A549 (cell line): Measurements from ENCODE around the gene HYPK. TPM values are rescaled to one million over a fixed set of nuclear protein-coding genes. Genes with fewer than 3 reads are reported as not detected.
A peak's percentile ranks its signal among the peaks of the same experiment; 100 is the strongest.

Source experiments
- ATAC-seq, 2 experiments: fragments of 200-7000 bp in 1 of 2; fragments of >200 bp in 1 of 2; cut with Nextera tagmentation in 1 of 2; cut with Tn5 transposase in 1 of 2; 3 replicates each; pipeline versions ENCODE4 v1.8.0 to v1.9.1; 2018 to 2020; ENCODE audit warnings: mild to moderate bottlenecking in 1 of 2, moderate library complexity in 1 of 2
- CTCF ChIA-PET: fragments of 300-600 bp; sonication (Branson Sonifier 250); formaldehyde crosslinking; extraction: SDS; loops from one replicate; lab custom pipeline; 2021; ENCODE audit warnings: antibody characterized with exemption, inconsistent platforms; lab: Yijun Ruan, JAX
- POLR2A ChIA-PET: fragments of 350-600 bp; formaldehyde crosslinking; extraction: SDS; loops from one replicate; lab custom pipeline; 2021; ENCODE audit warnings: antibody characterized with exemption, inconsistent platforms; lab: Yijun Ruan, JAX
- DNase-seq, 2 experiments: peaks; one replicate each; pipeline versions ENCODE4 v3.0.0 to v3.0.0-alpha.2; 2011 to 2016; ENCODE audit warnings: low read depth in 1 of 2, low spot score in 1 of 2
- FAIRE-seq: peaks from 2 replicates; lab custom pipeline; 2011; peaks lifted over from hg19 to GRCh38; lab: Jason Lieb, UNC
- H3K27ac ChIP-seq, 2 experiments: fragments of >200 bp; sonication (Bioruptor Twin); formaldehyde crosslinking; 3 replicates each; pipeline ENCODE4 v1.5.1; 2016 to 2017
- H3K4me1 ChIP-seq: fragments of >200 bp; sonication (Bioruptor Twin); formaldehyde crosslinking; 3 replicates; pipeline ENCODE4 v1.6.1; 2016
- H3K4me2 ChIP-seq: fragments of >200 bp; sonication (Bioruptor Twin); formaldehyde crosslinking; 3 replicates; pipeline ENCODE4 v1.6.1; 2016
- H3K4me3 ChIP-seq: fragments of >200 bp; sonication (Bioruptor Twin); formaldehyde crosslinking; 3 replicates; pipeline ENCODE4 v1.5.1; 2016
- H3K9me3 ChIP-seq: fragments of >200 bp; sonication (Bioruptor Twin); formaldehyde crosslinking; 3 replicates; pipeline ENCODE4 v1.6.1; 2016
- CHD2 ChIP-seq: fragments of 150-350 bp; IDR thresholded peaks from 2 replicates; pipeline ENCODE4 v1.6.1; 2014; ENCODE audit warnings: low read length; ENCODE audit not compliant: partially characterized antibody
- CTCF ChIP-seq: fragments of >200 bp; sonication (Bioruptor Twin); formaldehyde crosslinking; IDR thresholded peaks from 3 replicates; pipeline ENCODE4 v1.5.1; 2016
- E2F6 ChIP-seq: IDR thresholded peaks from 2 replicates; pipeline ENCODE4 v1.6.1; 2012; ENCODE audit warnings: low read depth, borderline replicate concordance
- FOSL2 ChIP-seq, 2 experiments: fragments of 450-650 bp in 1 of 2; fragments of >200 bp in 1 of 2; sonication (Bioruptor Twin) in 1 of 2; formaldehyde crosslinking; IDR thresholded peaks; 2 replicates each; pipeline versions ENCODE4 v1.5.0 to v1.6.1; 2016 to 2020; ENCODE audit warnings: mild to moderate bottlenecking in 1 of 2, moderate library complexity in 1 of 2
- HOXA7 ChIP-seq: fragments of 250-450 bp; sonication (Bioruptor Pico); IDR thresholded peaks from 2 replicates; pipeline ENCODE4 v1.5.0; 2020; ENCODE audit warnings: mild to moderate bottlenecking, moderate library complexity
- JUN ChIP-seq, 2 experiments: fragments of >200 bp; sonication (Bioruptor Twin); formaldehyde crosslinking; IDR thresholded peaks; 2 replicates in 1 of 2; 3 replicates in 1 of 2; pipeline ENCODE4 v1.6.1; 2016 to 2017
- MAX ChIP-seq: IDR thresholded peaks from 2 replicates; pipeline ENCODE4 v1.6.1; 2012
- MYC ChIP-seq: IDR thresholded peaks from 2 replicates; pipeline ENCODE4 v1.6.1; 2012; ENCODE audit warnings: mild to moderate bottlenecking, inconsistent platforms, low read length, improper control_type of control experiment, borderline replicate concordance
- NFE2L2 ChIP-seq: fragments of 150-350 bp; conservative IDR thresholded peaks from 2 replicates; pipeline ENCODE4 v1.6.1; 2014; ENCODE audit warnings: low read length
- NPAS2 ChIP-seq: fragments of 250-450 bp; sonication (Bioruptor Pico); IDR thresholded peaks from 2 replicates; pipeline ENCODE4 v1.8.0; 2022; ENCODE audit warnings: mild to moderate bottlenecking, moderate library complexity, borderline replicate concordance
- PHF8 ChIP-seq: fragments of 200-600 bp; sonication (generic); IDR thresholded peaks from 2 replicates; pipeline ENCODE4 v1.6.1; 2016; ENCODE audit warnings: low read depth, mild to moderate bottlenecking, antibody characterized with exemption, moderate library complexity, borderline replicate concordance
- POLR2AphosphoS2 ChIP-seq: conservative IDR thresholded peaks from 2 replicates; pipeline ENCODE4 v1.6.1; 2012; ENCODE audit warnings: low read length, improper control_type of control experiment, inconsistent platforms
- SREBF2 ChIP-seq: fragments of 450-650 bp; IDR thresholded peaks from 2 replicates; pipeline ENCODE4 v1.6.1; 2014; ENCODE audit warnings: mild to moderate bottlenecking, moderate library complexity
- TFCP2L1 ChIP-seq: fragments of 250-450 bp; sonication (Bioruptor Pico); IDR thresholded peaks from 2 replicates; pipeline ENCODE4 v1.5.0; 2021; ENCODE audit warnings: mild to moderate bottlenecking
- TP53 ChIP-seq: fragments of 250-450 bp; sonication (Bioruptor Pico); IDR thresholded peaks from 2 replicates; pipeline ENCODE4 v1.5.0; 2021; ENCODE audit warnings: mild to moderate bottlenecking, moderate library complexity
- ZFP36 ChIP-seq: fragments of 450-650 bp; IDR thresholded peaks from 2 replicates; pipeline ENCODE4 v1.6.1; 2014; ENCODE audit warnings: borderline replicate concordance; ENCODE audit not compliant: partially characterized antibody
- WGBS: methylation state at CpG from one replicate; pipeline ENCODE4 v1.1.6; 2017; ENCODE audit errors: missing lambda C conversion rate; 5-methylcytosine and 5-hydroxymethylcytosine counted together
- polyA plus RNA-seq, 4 experiments: library from polyadenylated mRNA; depleted of rRNA in 3 of 4; stranded (reverse); fragments of >200 nt; fragmentation: RNase III in 1 of 4; extraction: RNeasy Plus Mini Kit Qiagen cat#74134 plus additional on column Dnase treatment in 1 of 4; gene quantifications; 2 replicates in 3 of 4; 3 replicates in 1 of 4; pipeline ENCODE4 v1.2.3, GENCODE V29; 2011 to 2017

Gene HYPK
- polyA plus RNA-seq, 2 of the 4 experiments (the other 2 are of a cell fraction), result 21.0 to 66.5 TPM

GRCh38 chr15:43776718-43777266, 23.6 kb upstream of the HYPK start, which contains the start of gene ELL3:
Gene ELL3 (minus strand): TSS chr15:43776966. CDS start chr15:43776901, 65 bp downstream.
- H3K4me3 ChIP-seq, result peak within 1 kb of the TSS; percentile 60
- WGBS, result 0% methylated on average over 2 of the region's 41 CpGs

GRCh38 chr15:43777267-43777914, 23.0 kb upstream of the HYPK start:
- TF ChIP-seq E2F6 (peak; percentile 89), POLR2AphosphoS2 (no peak), CTCF (peak; percentile 70), MYC (no peak), MAX (peak; percentile 91), JUN (IDR thresholded peaks at IDR 0.05) (peak in 1 of 2 experiments; percentile 41; a peak in 1 of 5 replicates), TP53 (CRISPR knock-in tag) (no peak), NPAS2 (CRISPR knock-in tag) (no peak)
- peak; percentile 72 to 88 for ATAC-seq
- 0 out of 3 replicates have a peak, but pooled peaks cover 8% of the 10 kb centered on the region for H3K4me1 ChIP-seq
- no peak for FAIRE-seq
- H3K9me3 ChIP-seq, result no peaks in the 10 kb centered on the region
- H3K27ac ChIP-seq, result peak overlapping the region; percentile 77 to 91
- DNase-seq, result peak in 1 of 2 experiments; percentile 79
- POLR2A ChIA-PET, result interaction anchor here (0.6 to 1.4 kb wide), 4 partner anchors 14 to 519 kb away, joined by 3 to 7 read pairs (median 4); partner anchors contain the start of genes HYPK, MFAP1 and SERINC4
- CTCF ChIA-PET, result interaction anchor here (0.7 to 6.9 kb wide), 9 partner anchors 8 to 32 kb away, joined by 3 to 47 read pairs (median 3); partner anchors contain the start of gene SERF2
- H3K4me2 ChIP-seq, result peak overlapping the region; percentile 84
- peak overlapping the region; percentile 60 for H3K4me3 ChIP-seq
- 1% methylated on average over 17 of the region's 31 CpGs for WGBS

More at GRCh38 chr15:43776718-43777266, 23.6 kb upstream of the HYPK start, which contains the start of gene ELL3:
- Histone ChIP-seq H3K9me3 (no peaks in the 10 kb centered on the region), H3K27ac (peak within 1 kb of the TSS; percentile 77 to 91), H3K4me2 (peak within 1 kb of the TSS; percentile 84), H3K4me1 (0 out of 3 replicates have a peak, but pooled peaks cover 8% of the 10 kb centered on the region)
- TF ChIP-seq TFCP2L1 (CRISPR knock-in tag), result no peak
- no peak for TF ChIP-seq HOXA7
- TF ChIP-seq PHF8, result no peak
- no peak for TF ChIP-seq ZFP36
- peak; percentile 37 to 69 for DNase-seq
- no peak for FAIRE-seq
- ATAC-seq, result peak; percentile 83 to 88
- ChIA-PET CTCF (interaction anchor here (0.8 to 6.9 kb wide), 8 partner anchors 9 to 31 kb away, joined by 3 to 47 read pairs (median 5); partner anchors contain the start of gene SERF2), POLR2A (interaction anchor here (0.6 to 1.4 kb wide), 4 partner anchors 15 to 520 kb away, joined by 3 to 7 read pairs (median 4); partner anchors contain the start of genes HYPK, MFAP1 and SERINC4)

- Histone ChIP-seq H3K4me2 (no peak overlapping the region), H3K27ac (no peak overlapping the region), H3K9me3 (no peaks in the 10 kb centered on the region), H3K4me3 (no peak overlapping the region), H3K4me1 (0 out of 3 replicates have a peak, but pooled peaks cover 8% of the 10 kb centered on the region)
- ATAC-seq (no peak), FAIRE-seq (no peak), DNase-seq (no peak)
- ChIA-PET CTCF (interaction anchor here (0.7 to 6.9 kb wide), 2 partner anchors 11 to 428 kb away, joined by 3 to 47 read pairs; partner anchors contain the start of gene SERF2), POLR2A (no interaction called here)
- TF ChIP-seq FOSL2 (IDR thresholded peaks at IDR 0.05) (no peak), FOSL2 (CRISPR knock-in tag; IDR thresholded peaks at IDR 0.05) (no peak), NFE2L2 (no peak), CHD2 (no peak), SREBF2 (no peak)
- 86% methylated on average over 1 of the region's 1 CpG for WGBS
These were observed 21.4 kb upstream of the HYPK start for GRCh38 chr15:43779016-43779415.
